ENCODE measurements around the gene RUBCN. TPM values are rescaled to one million over a fixed set of nuclear protein-coding genes. Genes with fewer than 3 reads are reported as not detected.
A peak's percentile ranks its signal among the peaks of the same experiment; 100 is the strongest.
"Not testable (repeated sequence)": the region's sequence is repeated elsewhere in the genome, so short reads cannot be mapped to it uniquely, and the experiment has no call there.

The RUBCN gene
- total and polyA plus RNA-seq, 5 experiments from 2014 or later: 20.3 to 70.3 (median 23.6) TPM

GRCh38 chr3:197663367-197664140 is 73.2 kb downstream of the RUBCN start:
- POLR2A ChIA-PET, H3K36me3 Mint-ChIP-seq, DNase-seq, H3K4me1 Mint-ChIP-seq, ATAC-seq, H3K27me3 Mint-ChIP-seq, H3K4me3 Mint-ChIP-seq, H3K9me3 Mint-ChIP-seq: not testable (repeated sequence)
- H3K27ac Mint-ChIP-seq: peak overlapping the region in 1 of 10 donors; percentile 5

- POLR2A ChIA-PET, DNase-seq, H3K9me3 Mint-ChIP-seq, H3K36me3 Mint-ChIP-seq, H3K27me3 Mint-ChIP-seq, H3K27ac Mint-ChIP-seq, ATAC-seq, H3K4me1 Mint-ChIP-seq: not testable (repeated sequence)
- peak overlapping the region in 2 of 10 donors; percentile 2 to 34 for H3K4me3 Mint-ChIP-seq
Measured at GRCh38 chr3:197662352-197662751, 74.4 kb downstream of the RUBCN start.

GRCh38 chr3:197661874-197662273 is 74.8 kb downstream of the RUBCN start:
- ATAC-seq, H3K27me3 Mint-ChIP-seq, DNase-seq, H3K9me3 Mint-ChIP-seq, H3K27ac Mint-ChIP-seq, H3K36me3 Mint-ChIP-seq, H3K4me3 Mint-ChIP-seq, POLR2A ChIA-PET, H3K4me1 Mint-ChIP-seq: not testable (repeated sequence)

- H3K27ac Mint-ChIP-seq, H3K4me3 Mint-ChIP-seq, POLR2A ChIA-PET: not testable (repeated sequence)
Measured at GRCh38 chr3:197661234-197661834, 75.4 kb downstream of the RUBCN start.

GRCh38 chr3:197659701-197660100 is 77.0 kb downstream of the RUBCN start:
- POLR2A ChIA-PET, H3K36me3 Mint-ChIP-seq, H3K27ac Mint-ChIP-seq, ATAC-seq, H3K4me3 Mint-ChIP-seq, DNase-seq, H3K4me1 Mint-ChIP-seq, H3K27me3 Mint-ChIP-seq, H3K9me3 Mint-ChIP-seq: not testable (repeated sequence)

More at GRCh38 chr3:197661234-197661834, 75.4 kb downstream of the RUBCN start:
- not testable (repeated sequence) for H3K27me3 Mint-ChIP-seq, H3K9me3 Mint-ChIP-seq, H3K36me3 Mint-ChIP-seq, DNase-seq, H3K4me1 Mint-ChIP-seq, ATAC-seq

- ATAC-seq, DNase-seq, H3K36me3 Mint-ChIP-seq, H3K4me3 Mint-ChIP-seq, H3K9me3 Mint-ChIP-seq, H3K27me3 Mint-ChIP-seq, POLR2A ChIA-PET, H3K4me1 Mint-ChIP-seq, H3K27ac Mint-ChIP-seq: not testable (repeated sequence)
Measured at GRCh38 chr3:197659144-197659543, 77.6 kb downstream of the RUBCN start.

- H3K4me3 Mint-ChIP-seq, H3K27me3 Mint-ChIP-seq, DNase-seq, H3K36me3 Mint-ChIP-seq, H3K9me3 Mint-ChIP-seq, POLR2A ChIA-PET, ATAC-seq, H3K4me1 Mint-ChIP-seq: not testable (repeated sequence)
- peak overlapping the region in 1 of 10 donors; percentile 49 for H3K27ac Mint-ChIP-seq
Measured at GRCh38 chr3:197658706-197659105, 78.0 kb downstream of the RUBCN start.

GRCh38 chr3:197657541-197658292 is 79.0 kb downstream of the RUBCN start:
- ATAC-seq, H3K27me3 Mint-ChIP-seq, POLR2A ChIA-PET: not testable (repeated sequence)

GRCh38 chr3:197656960-197657359 is 79.7 kb downstream of the RUBCN start:
- peak overlapping the region in 3 of 10 donors; percentile 21 to 50 (median 45) for H3K4me3 Mint-ChIP-seq
- H3K4me1 Mint-ChIP-seq, H3K9me3 Mint-ChIP-seq, H3K27ac Mint-ChIP-seq, DNase-seq, H3K36me3 Mint-ChIP-seq, ATAC-seq, H3K27me3 Mint-ChIP-seq, POLR2A ChIA-PET: not testable (repeated sequence)

More at GRCh38 chr3:197657541-197658292, 79.0 kb downstream of the RUBCN start:
- H3K4me3 Mint-ChIP-seq, H3K36me3 Mint-ChIP-seq, H3K4me1 Mint-ChIP-seq, H3K9me3 Mint-ChIP-seq, DNase-seq, H3K27ac Mint-ChIP-seq: not testable (repeated sequence)

GRCh38 chr3:197656129-197656528 is 80.6 kb downstream of the RUBCN start:
- Mint-ChIP-seq H3K4me1 (peaks cover 0 to 13% (median 4%) of the 10 kb centered on the region in 4 donors), H3K27ac (peak overlapping the region in 7 of 10 donors; percentile 1 to 58 (median 38)), H3K4me3 (peak overlapping the region in 8 of 10 donors; percentile 12 to 82 (median 52))
- DNase-seq, H3K27me3 Mint-ChIP-seq, ATAC-seq, H3K36me3 Mint-ChIP-seq, POLR2A ChIA-PET, H3K9me3 Mint-ChIP-seq: not testable (repeated sequence)

GRCh38 chr3:197654998-197655330 is 81.7 kb downstream of the RUBCN start:
- ATAC-seq (peak in 1 of 2 donors; percentile 60), DNase-seq (peak in 1 of 10 donors; percentile 17)
- POLR2A ChIA-PET, H3K27me3 Mint-ChIP-seq, H3K9me3 Mint-ChIP-seq, H3K4me3 Mint-ChIP-seq, H3K27ac Mint-ChIP-seq, H3K36me3 Mint-ChIP-seq: not testable (repeated sequence)
- H3K4me1 Mint-ChIP-seq: peaks cover 2 to 16% (median 9%) of the 10 kb centered on the region in 4 donors

- POLR2A ChIA-PET, H3K27me3 Mint-ChIP-seq: not testable (repeated sequence)
- DNase-seq: peak in 8 of 10 donors; percentile 12 to 68 (median 20)
Measured at GRCh38 chr3:197654090-197654997, 82.4 kb downstream of the RUBCN start.

More at GRCh38 chr3:197654090-197654997, 82.4 kb downstream of the RUBCN start:
- H3K27ac Mint-ChIP-seq, H3K36me3 Mint-ChIP-seq, H3K9me3 Mint-ChIP-seq: not testable (repeated sequence)
- H3K4me1 Mint-ChIP-seq: peaks cover 2 to 16% (median 9%) of the 10 kb centered on the region in 4 donors
- H3K4me3 Mint-ChIP-seq: peak overlapping the region in 5 of 10 donors; percentile 40 to 59 (median 49)
- ATAC-seq: peak; percentile 94

Measured in naive thymus-derived CD8-positive, alpha-beta T cell (primary cell).